Neural cell (in vitro differentiated cells): Measurements from ENCODE around the gene GRID1. TPM values are rescaled to one million over a fixed set of nuclear protein-coding genes. Genes with fewer than 3 reads are reported as not detected.

Source experiments
- H2AFZ ChIP-seq: fragments of 200-600, 300-800 bp; sonication (generic), shearing (Covaris generic); 2 replicates; pipeline ENCODE4 v1.6.0; 2014; ENCODE audit warnings: low read depth, mild to moderate bottlenecking, antibody characterized with exemption, low read length, moderate library complexity
- H3F3A ChIP-seq: fragments of 200-600 bp; shearing (Covaris generic); 2 replicates; pipeline ENCODE4 v1.6.1; 2016; ENCODE audit warnings: mild to moderate bottlenecking, moderate library complexity, mixed read lengths, antibody characterized with exemption, low read length; ENCODE audit not compliant: insufficient read depth, poor library complexity, severe bottlenecking
- H3K27ac ChIP-seq: fragments of 200-600, 300-800 bp; sonication (generic), shearing (Covaris generic); 2 replicates; pipeline ENCODE4 v1.5.1; 2014; ENCODE audit warnings: mild to moderate bottlenecking, low read length, moderate library complexity
- H3K27me3 ChIP-seq: fragments of 300-800, 200-600 bp; sonication (generic), shearing (Covaris generic); 2 replicates; pipeline ENCODE4 v1.6.0; 2014; ENCODE audit warnings: mild to moderate bottlenecking, low read depth, low read length, moderate library complexity; ENCODE audit not compliant: insufficient read depth
- H3K36me3 ChIP-seq: fragments of 300-800, 200-600 bp; sonication (generic), shearing (Covaris generic); 2 replicates; pipeline ENCODE4 v1.5.1; 2014; ENCODE audit warnings: mild to moderate bottlenecking, antibody characterized with exemption, low read length, moderate library complexity; ENCODE audit not compliant: insufficient read depth
- H3K4me2 ChIP-seq: fragments of 300-800, 200-600 bp; sonication (generic), shearing (Covaris generic); 2 replicates; pipeline ENCODE4 v1.6.0; 2014; ENCODE audit warnings: mild to moderate bottlenecking, low read length
- H3K4me3 ChIP-seq: fragments of 300-800, 200-600 bp; sonication (generic), shearing (Covaris generic); 2 replicates; pipeline ENCODE4 v1.5.1; 2014; ENCODE audit warnings: mild to moderate bottlenecking, low read length, moderate library complexity
- H3K79me2 ChIP-seq: fragments of 200-600 bp; shearing (Covaris generic); replicated peaks from 2 replicates; pipeline ENCODE4 v1.6.0; 2014; ENCODE audit warnings: mild to moderate bottlenecking, low read length, moderate library complexity; ENCODE audit not compliant: insufficient read depth
- H3K9ac ChIP-seq: fragments of 300-800, 200-600 bp; sonication (generic), shearing (Covaris generic); 2 replicates; pipeline ENCODE4 v1.6.1; 2016; ENCODE audit warnings: mild to moderate bottlenecking, low read length, mixed read lengths
- H3K9me2 ChIP-seq: fragments of 200-600 bp; shearing (Covaris generic); 2 replicates; pipeline ENCODE4 v1.6.1; 2016; ENCODE audit warnings: mild to moderate bottlenecking, low read length, mixed read lengths; ENCODE audit not compliant: insufficient read depth
- H3K9me3 ChIP-seq: fragments of 200-600, 300-800 bp; sonication (generic), shearing (Covaris generic); 2 replicates; pipeline ENCODE4 v1.6.1; 2016; ENCODE audit warnings: mild to moderate bottlenecking, mixed run types, low read length, moderate library complexity, mixed read lengths
- H4K20me1 ChIP-seq: fragments of 200-600 bp; shearing (Covaris generic); 2 replicates; pipeline ENCODE4 v1.6.1; 2016; ENCODE audit warnings: mild to moderate bottlenecking, mixed run types; ENCODE audit not compliant: insufficient read depth
- CTCF ChIP-seq: fragments of 450-650 bp; IDR thresholded peaks from 2 replicates; pipeline ENCODE4 v1.5.1; 2014; ENCODE audit warnings: antibody characterized with exemption, mild to moderate bottlenecking, moderate library complexity; ENCODE audit not compliant: poor library complexity, severe bottlenecking
- EP300 ChIP-seq: fragments of 450-650 bp; conservative IDR thresholded peaks from 2 replicates; pipeline ENCODE4 v1.6.1; 2014; ENCODE audit warnings: antibody characterized with exemption, mild to moderate bottlenecking, moderate library complexity; ENCODE audit not compliant: poor library complexity, severe bottlenecking
- EZH2 ChIP-seq: fragments of 200-600, 300-800 bp; shearing (Covaris generic), sonication (generic); IDR thresholded peaks from 2 replicates; pipeline ENCODE4 v1.6.1; 2014; ENCODE audit warnings: antibody characterized with exemption, low read length, borderline replicate concordance, mild to moderate bottlenecking; ENCODE audit not compliant: insufficient read depth, poor library complexity, severe bottlenecking
- MXI1 ChIP-seq: fragments of 450-650 bp; conservative IDR thresholded peaks from 2 replicates; pipeline ENCODE4 v1.6.1; 2014; ENCODE audit warnings: antibody characterized with exemption, mild to moderate bottlenecking; ENCODE audit not compliant: poor library complexity, severe bottlenecking
- POLR2AphosphoS5 ChIP-seq: IDR thresholded peaks from 2 replicates; pipeline ENCODE4 v1.6.1; 2012
- RAD21 ChIP-seq: fragments of 450-650 bp; conservative IDR thresholded peaks from 2 replicates; pipeline ENCODE4 v1.6.1; 2014; ENCODE audit warnings: antibody characterized with exemption, mild to moderate bottlenecking, moderate library complexity
- REST ChIP-seq: IDR thresholded peaks from 2 replicates; pipeline ENCODE4 v1.6.1; 2012; ENCODE audit warnings: borderline replicate concordance
- SMC3 ChIP-seq: fragments of 450-650 bp; conservative IDR thresholded peaks from 2 replicates; pipeline ENCODE4 v1.6.1; 2014; ENCODE audit warnings: antibody characterized with exemption, mild to moderate bottlenecking, moderate library complexity; ENCODE audit not compliant: poor library complexity
- TAF1 ChIP-seq: IDR thresholded peaks from 2 replicates; pipeline ENCODE4 v1.6.1; 2012; ENCODE audit warnings: low read depth
- polyA plus RNA-seq: library from polyadenylated mRNA; depleted of rRNA; stranded (reverse); fragments of >200 nt; gene quantifications from 2 replicates; pipeline ENCODE4 v1.2.3, GENCODE V29; 2014

The GRID1 gene
- polyA plus RNA-seq, 1 donor from 2014 or later = 7.3 TPM

GRCh38 chr10:86087716-86088115 lies 278.9 kb downstream of the GRID1 start:
- TF ChIP-seq SMC3 = no peak
- Histone ChIP-seq H3K36me3 (no peaks in the 10 kb centered on the region), H3K4me3 (no peak overlapping the region), H3K9me2 (no peaks in the 10 kb centered on the region), H3K4me2 (no peak overlapping the region), H3F3A (no peaks in the 10 kb centered on the region), H3K9me3 (no peaks in the 10 kb centered on the region), H3K27me3 (no peaks in the 10 kb centered on the region), H3K9ac (no peak overlapping the region), H3K79me2 (no peaks in the 10 kb centered on the region), H4K20me1 (no peaks in the 10 kb centered on the region), H2AFZ (no peak overlapping the region), H3K27ac (no peak overlapping the region)

GRCh38 chr10:86086418-86086817 lies 280.2 kb downstream of the GRID1 start:
- H4K20me1 ChIP-seq = no peaks in the 10 kb centered on the region
- TF ChIP-seq REST (no peak), MXI1 (no peak), RAD21 (no peak), SMC3 (no peak), POLR2AphosphoS5 (no peak), EP300 (no peak), TAF1 (no peak), CTCF (no peak), EZH2 (no peak)
- no peaks in the 10 kb centered on the region for H3K79me2 ChIP-seq

GRCh38 chr10:86085686-86086085 lies 280.9 kb downstream of the GRID1 start:
- H4K20me1 ChIP-seq = no peaks in the 10 kb centered on the region
- H3K9ac ChIP-seq = no peak overlapping the region
- no peak overlapping the region for H3K27ac ChIP-seq
- H3K9me3 ChIP-seq = no peaks in the 10 kb centered on the region
- no peaks in the 10 kb centered on the region for H3K9me2 ChIP-seq
- TF ChIP-seq MXI1 = no peak
- H3K27me3 ChIP-seq = no peaks in the 10 kb centered on the region
- H3K79me2 ChIP-seq = no peaks in the 10 kb centered on the region
- H3K4me3 ChIP-seq = no peak overlapping the region
- no peak overlapping the region for H3K4me2 ChIP-seq
- no peaks in the 10 kb centered on the region for H3F3A ChIP-seq
- H3K36me3 ChIP-seq = no peaks in the 10 kb centered on the region
- no peak overlapping the region for H2AFZ ChIP-seq

More at GRCh38 chr10:86086418-86086817, 280.2 kb downstream of the GRID1 start:
- Histone ChIP-seq H3K27ac (no peak overlapping the region), H3K4me2 (no peak overlapping the region), H2AFZ (no peak overlapping the region), H3K9me3 (no peaks in the 10 kb centered on the region), H3K27me3 (no peaks in the 10 kb centered on the region), H3K9me2 (no peaks in the 10 kb centered on the region), H3F3A (no peaks in the 10 kb centered on the region), H3K4me3 (no peak overlapping the region), H3K9ac (no peak overlapping the region), H3K36me3 (no peaks in the 10 kb centered on the region)
